Transverse colon (tissue), 4 donors: ENCODE measurements around the gene GLO1.

Source experiments
- CTCF ChIP-seq, 5 experiments: fragments of 200-600 bp in 3 of 5; fragments of 450-650 bp in 2 of 5; sonication (generic) in 3 of 5; IDR thresholded peaks; 1 replicate in 2 of 5; 2 replicates in 3 of 5; pipeline ENCODE4 v1.5.1; 2016 to 2017; ENCODE audit warnings: antibody characterized with exemption in 5 of 5, inconsistent platforms in 3 of 5, mild to moderate bottlenecking in 2 of 5, moderate library complexity in 1 of 5
- POLR2AphosphoS5 ChIP-seq, 3 donors: sonication (generic); formaldehyde crosslinking; IDR thresholded peaks; one replicate each; pipeline ENCODE4 v1.6.1; 2016; ENCODE audit warnings: antibody characterized with exemption in 3 of 3

GRCh38 chr6:38646166-38646878 is 56.6 kb downstream of the GLO1 start:
- TF ChIP-seq CTCF (IDR thresholded peaks at IDR 0.05): no peak
- TF ChIP-seq POLR2AphosphoS5 (IDR thresholded peaks at IDR 0.05): no peak
